Esophagus squamous epithelium (tissue), 5 donors: ENCODE results near the gene TTC36. TPM values are rescaled to one million over a fixed set of nuclear protein-coding genes. Genes with fewer than 3 reads are reported as not detected.

Experiments used
- DNase-seq: peaks from one replicate; lab custom pipeline; 2025; lab: John Stamatoyannopoulos, UW
- H3K27ac ChIP-seq, 4 donors: fragments of 200-600 bp; sonication (generic); one replicate each; pipeline ENCODE4 v1.5.1; 2016 to 2019; ENCODE audit warnings: mild to moderate bottlenecking in 1 of 4
- H3K27me3 ChIP-seq, 4 donors: fragments of 200-600 bp; sonication (generic); 1 replicate in 3 of 4; 2 replicates in 1 of 4; pipeline versions ENCODE4 v1.5.1 to v1.6.0; 2017 to 2021; ENCODE audit warnings: antibody characterized with exemption in 1 of 4
- H3K36me3 ChIP-seq, 3 donors: fragments of 200-600 bp; sonication (generic); one replicate each; pipeline ENCODE4 v1.5.1; 2016 to 2019
- H3K4me1 ChIP-seq, 3 donors: fragments of 200-600 bp; sonication (generic); one replicate each; pipeline ENCODE4 v1.5.1; 2017 to 2019
- H3K4me3 ChIP-seq, 4 donors: fragments of 200-600 bp; sonication (generic); 1 replicate in 3 of 4; 2 replicates in 1 of 4; pipeline ENCODE4 v1.5.1; 2016 to 2019; ENCODE audit warnings: mild to moderate bottlenecking in 2 of 4, moderate library complexity in 1 of 4
- H3K9me3 ChIP-seq, 3 donors: fragments of 200-600 bp; sonication (generic); one replicate each; pipeline ENCODE4 v1.5.1; 2016 to 2019
- POLR2A ChIP-seq, 4 donors: fragments of 450-650 bp; IDR thresholded peaks; one replicate each; pipeline ENCODE4 v1.6.1; 2017; ENCODE audit warnings: antibody characterized with exemption in 4 of 4, mild to moderate bottlenecking in 4 of 4, moderate library complexity in 3 of 4
- WGBS, 2 donors: methylation state at CpG; one replicate each; pipeline ENCODE4 v1.1.5; 2018; 5-methylcytosine and 5-hydroxymethylcytosine counted together
- intact Hi-C: fragments of 100-400 bp; cut with DNase I; formaldehyde crosslinking; loops from one replicate; pipeline ENCODE4 v1.15.0; 2022
- total RNA-seq, 4 donors: library from RNA; depleted of rRNA; stranded (reverse); fragments of >200 nt; gene quantifications; one replicate each; pipeline ENCODE4 v1.1.0, GENCODE V29; 2016
- TF ChIP-seq, protein P1 (sequence below), 6 experiments: fragments of 450-650 bp in 4 of 6; fragments of 200-600 bp in 2 of 6; sonication (generic) in 2 of 6; IDR thresholded peaks; one replicate each; pipeline ENCODE4 v1.5.1; 2016 to 2019; ENCODE audit warnings: antibody characterized with exemption in 6 of 6, mild to moderate bottlenecking in 4 of 6, moderate library complexity in 4 of 6
- donor health status: DM: yes; HTN: yes; CAD: no.

Gene TTC36
- total RNA-seq, 4 donors from 2014 or later: 0.38 to 0.47 TPM; not detected in 2

- 87 to 90% methylated on average over 8 of the region's 8 CpGs for WGBS, 2 donors
- no peaks in the 10 kb centered on the region for H3K4me1 ChIP-seq
- intact Hi-C loops: no loop called here
- H3K27me3 ChIP-seq: no peaks in the 10 kb centered on the region
- no peak overlapping the region for H3K27ac ChIP-seq
- TF ChIP-seq, protein P1, sequence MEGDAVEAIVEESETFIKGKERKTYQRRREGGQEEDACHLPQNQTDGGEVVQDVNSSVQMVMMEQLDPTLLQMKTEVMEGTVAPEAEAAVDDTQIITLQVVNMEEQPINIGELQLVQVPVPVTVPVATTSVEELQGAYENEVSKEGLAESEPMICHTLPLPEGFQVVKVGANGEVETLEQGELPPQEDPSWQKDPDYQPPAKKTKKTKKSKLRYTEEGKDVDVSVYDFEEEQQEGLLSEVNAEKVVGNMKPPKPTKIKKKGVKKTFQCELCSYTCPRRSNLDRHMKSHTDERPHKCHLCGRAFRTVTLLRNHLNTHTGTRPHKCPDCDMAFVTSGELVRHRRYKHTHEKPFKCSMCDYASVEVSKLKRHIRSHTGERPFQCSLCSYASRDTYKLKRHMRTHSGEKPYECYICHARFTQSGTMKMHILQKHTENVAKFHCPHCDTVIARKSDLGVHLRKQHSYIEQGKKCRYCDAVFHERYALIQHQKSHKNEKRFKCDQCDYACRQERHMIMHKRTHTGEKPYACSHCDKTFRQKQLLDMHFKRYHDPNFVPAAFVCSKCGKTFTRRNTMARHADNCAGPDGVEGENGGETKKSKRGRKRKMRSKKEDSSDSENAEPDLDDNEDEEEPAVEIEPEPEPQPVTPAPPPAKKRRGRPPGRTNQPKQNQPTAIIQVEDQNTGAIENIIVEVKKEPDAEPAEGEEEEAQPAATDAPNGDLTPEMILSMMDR (IDR thresholded peaks at IDR 0.05): no peak
- TF ChIP-seq POLR2A (IDR thresholded peaks at IDR 0.05): no peak
- no peak overlapping the region for H3K4me3 ChIP-seq
- no peak for DNase-seq
- H3K9me3 ChIP-seq: no peaks in the 10 kb centered on the region
- H3K36me3 ChIP-seq: peaks cover 0 to 65% (median 12%) of the 10 kb centered on the region in 3 donors
These were observed 16.9 kb downstream of the TTC36 start for GRCh38 chr11:118544010-118544646.

DNA sequence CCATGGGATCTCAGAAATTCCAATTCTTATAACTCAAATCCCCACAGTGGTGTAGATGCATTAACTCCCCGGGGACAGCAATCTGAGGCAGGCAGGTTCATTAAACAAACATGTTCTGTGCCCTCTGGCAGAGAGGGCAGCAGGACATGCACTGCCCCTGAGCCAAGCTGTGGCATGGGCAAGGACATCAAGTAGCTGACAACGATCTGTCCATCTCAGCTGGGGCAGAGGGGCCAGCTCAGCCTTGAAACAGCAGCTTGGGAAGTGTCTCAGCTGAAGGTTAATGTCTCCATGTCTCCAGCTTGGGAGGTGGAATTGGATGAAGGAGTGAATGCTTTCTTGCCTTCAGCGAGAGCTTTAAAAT, 17.4 kb downstream of the TTC36 start:
- Histone ChIP-seq H3K27me3 (no peaks in the 10 kb centered on the region), H3K4me3 (no peak overlapping the region), H3K27ac (no peak overlapping the region), H3K4me1 (no peaks in the 10 kb centered on the region), H3K9me3 (no peaks in the 10 kb centered on the region), H3K36me3 (peaks cover 0 to 70% (median 12%) of the 10 kb centered on the region in 3 donors)
- no peak for DNase-seq
- intact Hi-C loops: no loop called here
- 65 to 72% methylated on average over 3 of the region's 3 CpGs for WGBS, 2 donors
- no peak for TF ChIP-seq POLR2A (IDR thresholded peaks at IDR 0.05)
- TF ChIP-seq, protein P1 (IDR thresholded peaks at IDR 0.05): no peak

DNA sequence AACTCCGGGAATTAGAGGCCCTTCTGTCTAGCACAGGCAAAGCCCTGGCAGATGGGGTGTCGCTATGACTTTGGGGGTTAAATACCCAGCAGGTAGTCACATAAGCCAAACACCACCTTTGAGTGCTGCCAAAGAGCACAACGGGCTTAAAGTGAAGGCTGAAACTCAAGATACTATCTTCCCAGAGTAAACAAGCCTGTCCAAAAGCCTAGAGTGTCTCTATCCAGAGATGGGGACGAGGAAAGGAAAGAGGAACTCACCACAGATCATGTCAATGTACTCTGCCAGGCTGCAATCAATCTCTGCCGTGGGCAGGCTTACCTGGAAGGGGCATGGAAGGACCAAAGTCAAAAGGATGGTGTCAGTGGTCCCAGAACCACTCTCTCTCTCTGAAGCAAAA, 18.3 kb downstream of the TTC36 start:
- no peaks in the 10 kb centered on the region for H3K27me3 ChIP-seq
- H3K4me3 ChIP-seq: no peak overlapping the region
- intact Hi-C loops: no loop called here
- H3K27ac ChIP-seq: no peak overlapping the region
- peaks cover 0 to 78% (median 12%) of the 10 kb centered on the region in 3 donors for H3K36me3 ChIP-seq
- 69 to 91% methylated on average over 4 to 5 of the region's 5 CpGs for WGBS, 2 donors
- TF ChIP-seq, protein P1 (IDR thresholded peaks at IDR 0.05): no peak
- no peak for TF ChIP-seq POLR2A (IDR thresholded peaks at IDR 0.05)
- no peaks in the 10 kb centered on the region for H3K4me1 ChIP-seq
- no peaks in the 10 kb centered on the region for H3K9me3 ChIP-seq
- DNase-seq: no peak

DNA sequence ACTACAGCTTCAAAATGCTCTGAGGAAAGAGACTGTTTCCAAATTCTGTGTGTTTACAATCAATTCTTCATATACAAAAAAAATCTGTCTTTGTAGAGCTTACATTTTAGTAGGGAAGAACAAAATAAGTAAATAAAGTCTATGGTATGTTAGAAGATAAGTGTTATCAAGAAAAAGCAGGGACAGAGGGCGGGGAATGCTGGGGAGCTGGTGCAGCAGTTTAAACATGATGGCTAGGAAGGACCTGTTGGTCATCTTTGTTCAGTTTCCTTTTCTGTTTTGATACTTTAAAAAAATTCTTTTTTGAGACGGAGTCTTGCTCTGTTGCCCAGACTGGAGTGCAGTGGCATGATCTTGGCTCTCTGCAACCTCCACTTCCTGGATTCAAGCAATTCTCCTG, 19.9 kb downstream of the TTC36 start:
- Histone ChIP-seq H3K36me3 (peaks cover 0 to 83% (median 23%) of the 10 kb centered on the region in 3 donors), H3K9me3 (no peaks in the 10 kb centered on the region), H3K4me1 (no peaks in the 10 kb centered on the region), H3K27me3 (no peaks in the 10 kb centered on the region), H3K4me3 (no peak overlapping the region), H3K27ac (no peak overlapping the region)
- 86 to 95% methylated on average over 2 of the region's 2 CpGs for WGBS, 2 donors
- DNase-seq: no peak
- TF ChIP-seq, protein P1 (IDR thresholded peaks at IDR 0.05): no peak
- no peak for TF ChIP-seq POLR2A (IDR thresholded peaks at IDR 0.05)
- intact Hi-C loops: no loop called here

- no peak overlapping the region for H3K27ac ChIP-seq
- no peaks in the 10 kb centered on the region for H3K9me3 ChIP-seq
- intact Hi-C loops: no loop called here
- no peak for DNase-seq
- H3K27me3 ChIP-seq: no peaks in the 10 kb centered on the region
- WGBS, 2 donors: 89 to 93% methylated on average over 3 to 4 of the region's 4 CpGs
- H3K4me3 ChIP-seq: no peak overlapping the region
- TF ChIP-seq, protein P1 (IDR thresholded peaks at IDR 0.05): no peak
- no peak for TF ChIP-seq POLR2A (IDR thresholded peaks at IDR 0.05)
- H3K4me1 ChIP-seq: no peaks in the 10 kb centered on the region
- peaks cover 0 to 92% (median 15%) of the 10 kb centered on the region in 3 donors for H3K36me3 ChIP-seq
These were observed 25.1 kb downstream of the TTC36 start for GRCh38 chr11:118552341-118552740.
